Measurements from ENCODE around the gene METTL26.

The METTL26 gene

GRCh38 chr16:678858-679813, 43.0 kb upstream of the METTL26 start:
- H3K4me3 ChIP-seq (ENCODE audit: low read depth, low read length) = peak overlapping the region; percentile 73
- H3K27me3 ChIP-seq (ENCODE audit: control insufficient read depth, insufficient read depth, low read length) = no peaks in the 10 kb centered on the region
- no peak overlapping the region for H3K9ac ChIP-seq (ENCODE audit: low read depth, low read length)
- peaks cover 3% of the 10 kb centered on the region for H3K4me1 ChIP-seq (ENCODE audit: control insufficient read depth, insufficient read depth, low read length)
- peaks cover 26% of the 10 kb centered on the region for H3K36me3 ChIP-seq (ENCODE audit: control insufficient read depth, insufficient read depth, low read length)
- no peaks in the 10 kb centered on the region for H3K9me3 ChIP-seq (ENCODE audit: control insufficient read depth, insufficient read depth, low read length)

DNA sequence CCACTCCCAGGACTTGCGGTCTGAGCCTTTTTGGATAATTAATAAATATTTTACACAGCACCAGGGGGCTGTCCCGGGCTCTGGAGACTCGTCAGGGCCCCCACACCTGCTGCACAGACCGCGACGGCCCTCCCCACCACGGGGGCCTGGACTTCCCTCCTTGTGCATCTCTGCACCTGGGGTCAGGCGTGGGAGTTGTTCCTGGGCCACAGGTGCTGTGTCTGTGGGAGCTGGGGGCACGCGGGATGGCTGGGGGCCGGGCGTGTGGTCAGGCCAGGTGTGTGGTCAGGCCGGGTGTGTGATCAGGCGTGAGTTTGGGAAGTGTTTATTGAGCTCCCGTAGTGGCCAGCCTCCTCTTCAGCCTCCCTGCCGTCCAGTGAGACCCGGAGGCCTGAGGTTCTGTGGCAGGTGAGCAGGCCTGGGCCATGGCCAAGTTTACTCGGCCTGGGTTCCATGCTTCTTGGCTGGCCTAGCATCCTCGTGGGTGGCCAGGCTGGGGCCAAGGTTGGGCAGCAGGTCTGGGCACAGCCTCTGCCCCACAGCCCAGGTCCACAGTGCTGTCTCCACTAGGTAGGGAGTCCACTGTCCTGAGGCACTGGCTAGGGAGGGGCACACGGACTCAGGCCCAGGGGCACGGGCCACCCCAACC, 42.2 kb upstream of the METTL26 start:
- H3K4me1 ChIP-seq (ENCODE audit: control insufficient read depth, insufficient read depth, low read length) = peaks cover 3% of the 10 kb centered on the region
- no peak overlapping the region for H3K4me3 ChIP-seq (ENCODE audit: low read depth, low read length)
- peaks cover 31% of the 10 kb centered on the region for H3K36me3 ChIP-seq (ENCODE audit: control insufficient read depth, insufficient read depth, low read length)
- no peaks in the 10 kb centered on the region for H3K27me3 ChIP-seq (ENCODE audit: control insufficient read depth, insufficient read depth, low read length)
- H3K9me3 ChIP-seq (ENCODE audit: control insufficient read depth, insufficient read depth, low read length) = no peaks in the 10 kb centered on the region
- no peak overlapping the region for H3K9ac ChIP-seq (ENCODE audit: low read depth, low read length)

GRCh38 chr16:677316-678190, 41.4 kb upstream of the METTL26 start:
- H3K4me1 ChIP-seq (ENCODE audit: control insufficient read depth, insufficient read depth, low read length) = no peaks in the 10 kb centered on the region
- no peaks in the 10 kb centered on the region for H3K9me3 ChIP-seq (ENCODE audit: control insufficient read depth, insufficient read depth, low read length)
- H3K4me3 ChIP-seq (ENCODE audit: low read depth, low read length) = peak overlapping the region; percentile 24
- H3K9ac ChIP-seq (ENCODE audit: low read depth, low read length) = no peak overlapping the region
- peaks cover 31% of the 10 kb centered on the region for H3K36me3 ChIP-seq (ENCODE audit: control insufficient read depth, insufficient read depth, low read length)
- H3K27me3 ChIP-seq (ENCODE audit: control insufficient read depth, insufficient read depth, low read length) = no peaks in the 10 kb centered on the region

GRCh38 chr16:676913-677312, 40.8 kb upstream of the METTL26 start:
- Histone ChIP-seq H3K4me3 (ENCODE audit: low read depth, low read length) (peak overlapping the region; percentile 24), H3K4me1 (ENCODE audit: control insufficient read depth, insufficient read depth, low read length) (no peaks in the 10 kb centered on the region), H3K27me3 (ENCODE audit: control insufficient read depth, insufficient read depth, low read length) (no peaks in the 10 kb centered on the region), H3K9ac (ENCODE audit: low read depth, low read length) (no peak overlapping the region), H3K9me3 (ENCODE audit: control insufficient read depth, insufficient read depth, low read length) (no peaks in the 10 kb centered on the region), H3K36me3 (ENCODE audit: control insufficient read depth, insufficient read depth, low read length) (peaks cover 31% of the 10 kb centered on the region)

- Histone ChIP-seq H3K4me1 (ENCODE audit: control insufficient read depth, insufficient read depth, low read length) (no peaks in the 10 kb centered on the region), H3K9me3 (ENCODE audit: control insufficient read depth, insufficient read depth, low read length) (no peaks in the 10 kb centered on the region), H3K36me3 (ENCODE audit: control insufficient read depth, insufficient read depth, low read length) (peaks cover 30% of the 10 kb centered on the region), H3K9ac (ENCODE audit: low read depth, low read length) (no peak overlapping the region), H3K4me3 (ENCODE audit: low read depth, low read length) (peak overlapping the region; percentile 24), H3K27me3 (ENCODE audit: control insufficient read depth, insufficient read depth, low read length) (no peaks in the 10 kb centered on the region)
Measured at GRCh38 chr16:676565-676902, 40.4 kb upstream of the METTL26 start.

DNA sequence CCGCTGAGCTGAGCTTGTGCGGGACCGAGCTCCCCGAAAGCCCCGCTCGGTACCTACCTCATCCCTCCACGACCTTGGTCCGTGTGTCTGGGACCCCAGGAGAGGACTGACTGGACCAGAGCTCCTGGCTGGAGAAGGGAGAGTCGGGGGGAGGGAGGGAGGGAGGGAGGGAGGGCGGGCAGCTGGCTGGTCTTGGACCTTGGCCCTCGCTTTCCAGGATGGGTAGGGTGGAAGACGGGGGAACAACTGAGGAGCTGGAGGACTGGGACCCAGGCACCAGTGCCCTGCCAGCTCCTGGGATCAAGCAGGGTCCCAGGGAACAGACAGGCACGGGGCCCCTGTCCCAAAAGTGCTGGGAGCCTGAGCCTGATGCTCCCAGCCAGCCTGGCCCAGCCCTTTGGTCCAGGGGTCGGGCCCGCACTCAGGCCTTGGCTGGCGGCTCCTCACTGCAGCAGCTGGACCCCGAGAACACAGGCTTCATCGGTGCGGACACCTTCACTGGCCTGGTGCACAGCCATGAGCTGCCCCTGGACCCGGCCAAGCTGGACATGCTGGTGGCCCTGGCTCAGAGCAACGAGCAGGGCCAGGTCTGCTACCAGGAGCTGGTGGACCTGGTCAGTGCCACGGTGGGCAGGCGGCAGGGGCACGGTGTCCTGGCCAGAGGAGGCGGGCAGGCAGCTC, 39.9 kb upstream of the METTL26 start:
- peak overlapping the region; percentile 65 for H3K4me3 ChIP-seq (ENCODE audit: low read depth, low read length)
- H3K9me3 ChIP-seq (ENCODE audit: control insufficient read depth, insufficient read depth, low read length) = no peaks in the 10 kb centered on the region
- H3K36me3 ChIP-seq (ENCODE audit: control insufficient read depth, insufficient read depth, low read length) = peaks cover 33% of the 10 kb centered on the region
- H3K27me3 ChIP-seq (ENCODE audit: control insufficient read depth, insufficient read depth, low read length) = no peaks in the 10 kb centered on the region
- no peak overlapping the region for H3K9ac ChIP-seq (ENCODE audit: low read depth, low read length)
- no peaks in the 10 kb centered on the region for H3K4me1 ChIP-seq (ENCODE audit: control insufficient read depth, insufficient read depth, low read length)

GRCh38 chr16:674968-675883, 39.1 kb upstream of the METTL26 start, which contains the start of gene RHBDL1:
Gene RHBDL1 (plus strand): TSS chr16:675671. CDS start chr16:675791, 120 bp downstream.
- Histone ChIP-seq H3K4me1 (ENCODE audit: control insufficient read depth, insufficient read depth, low read length) (no peaks in the 10 kb centered on the region), H3K9ac (ENCODE audit: low read depth, low read length) (peak within 1 kb of the TSS; percentile 47), H3K9me3 (ENCODE audit: control insufficient read depth, insufficient read depth, low read length) (no peaks in the 10 kb centered on the region), H3K4me3 (ENCODE audit: low read depth, low read length) (peak within 1 kb of the TSS; percentile 65), H3K27me3 (ENCODE audit: control insufficient read depth, insufficient read depth, low read length) (no peaks in the 10 kb centered on the region), H3K36me3 (ENCODE audit: control insufficient read depth, insufficient read depth, low read length) (peaks cover 41% of the 10 kb centered on the region)

DNA sequence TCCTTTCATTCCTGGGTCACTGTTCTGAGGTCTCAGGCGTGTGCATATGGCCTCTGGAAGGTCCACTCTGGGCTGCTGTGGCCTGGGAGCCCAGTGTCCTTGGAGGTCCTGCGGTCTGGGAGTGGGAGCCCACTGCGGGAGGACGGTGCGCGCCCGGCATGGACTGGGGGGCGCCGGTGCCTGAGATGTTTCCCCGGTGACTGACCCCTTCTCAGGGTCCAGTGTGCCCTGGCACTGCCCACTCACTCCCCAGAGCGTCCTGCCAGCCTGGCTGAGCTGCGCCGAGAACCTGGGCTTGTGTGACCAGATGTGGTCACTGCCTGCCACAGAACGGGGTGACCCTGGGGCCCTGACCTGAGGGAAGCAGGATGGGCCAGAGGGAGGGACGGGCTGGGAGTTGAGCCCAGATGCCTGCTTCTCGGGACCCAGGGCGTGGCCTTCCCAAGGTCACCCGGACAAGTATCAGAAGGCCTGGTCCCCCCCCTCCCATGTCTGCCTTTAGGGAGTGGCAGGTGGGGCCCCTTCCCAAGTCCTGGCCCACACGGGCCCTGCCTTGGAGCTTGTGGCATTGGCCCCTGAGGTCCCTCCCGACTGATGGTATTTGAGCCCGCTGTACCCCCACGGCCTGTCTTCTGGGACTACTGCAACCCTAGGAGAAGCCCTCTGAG, 38.2 kb upstream of the METTL26 start:
- Histone ChIP-seq H3K4me1 (ENCODE audit: control insufficient read depth, insufficient read depth, low read length) (no peaks in the 10 kb centered on the region), H3K9me3 (ENCODE audit: control insufficient read depth, insufficient read depth, low read length) (no peaks in the 10 kb centered on the region)

DNA sequence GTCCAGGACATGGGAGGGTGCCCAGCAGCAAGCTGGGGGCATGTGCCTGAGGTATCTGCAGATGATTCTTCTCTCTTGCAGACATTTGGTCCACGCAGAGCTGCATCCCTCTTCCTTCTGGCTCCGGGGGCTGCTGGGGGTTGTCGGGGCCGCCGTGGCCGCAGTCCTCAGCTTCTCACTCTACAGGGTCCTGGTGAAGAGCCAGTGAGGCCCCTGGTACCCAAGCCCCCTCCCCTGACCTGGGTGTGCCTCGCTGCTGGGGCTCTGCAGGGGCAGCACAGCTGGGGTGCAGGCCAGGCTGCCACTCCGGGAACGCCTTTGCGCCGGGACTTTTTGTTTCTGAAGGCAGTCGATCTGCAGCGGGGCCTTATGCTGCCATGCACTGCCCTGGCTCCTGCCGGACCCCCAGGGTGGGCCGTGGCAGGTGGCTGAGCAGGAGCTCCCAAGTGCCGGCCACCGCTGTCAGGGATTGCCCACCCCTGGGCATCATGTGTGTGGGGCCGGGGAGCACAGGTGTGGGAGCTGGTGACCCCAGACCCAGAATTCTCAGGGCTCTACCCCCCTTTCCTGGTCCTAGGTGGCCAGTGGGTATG, 37.4 kb upstream of the METTL26 start:
- Histone ChIP-seq H3K9me3 (ENCODE audit: control insufficient read depth, insufficient read depth, low read length) (no peaks in the 10 kb centered on the region), H3K36me3 (ENCODE audit: control insufficient read depth, insufficient read depth, low read length) (peaks cover 55% of the 10 kb centered on the region), H3K4me1 (ENCODE audit: control insufficient read depth, insufficient read depth, low read length) (no peaks in the 10 kb centered on the region), H3K27me3 (ENCODE audit: control insufficient read depth, insufficient read depth, low read length) (no peaks in the 10 kb centered on the region), H3K4me3 (ENCODE audit: low read depth, low read length) (no peak overlapping the region), H3K9ac (ENCODE audit: low read depth, low read length) (no peak overlapping the region)

More for the DNA sequence above, 38.2 kb upstream of the METTL26 start:
- Histone ChIP-seq H3K4me3 (ENCODE audit: low read depth, low read length) (peak overlapping the region; percentile 65), H3K36me3 (ENCODE audit: control insufficient read depth, insufficient read depth, low read length) (peaks cover 49% of the 10 kb centered on the region), H3K9ac (ENCODE audit: low read depth, low read length) (no peak overlapping the region), H3K27me3 (ENCODE audit: control insufficient read depth, insufficient read depth, low read length) (no peaks in the 10 kb centered on the region)

GRCh38 chr16:672851-673250, 36.7 kb upstream of the METTL26 start:
- Histone ChIP-seq H3K4me3 (ENCODE audit: low read depth, low read length) (no peak overlapping the region), H3K27me3 (ENCODE audit: control insufficient read depth, insufficient read depth, low read length) (no peaks in the 10 kb centered on the region), H3K4me1 (ENCODE audit: control insufficient read depth, insufficient read depth, low read length) (no peaks in the 10 kb centered on the region), H3K9ac (ENCODE audit: low read depth, low read length) (no peak overlapping the region), H3K36me3 (ENCODE audit: control insufficient read depth, insufficient read depth, low read length) (peaks cover 55% of the 10 kb centered on the region), H3K9me3 (ENCODE audit: control insufficient read depth, insufficient read depth, low read length) (no peaks in the 10 kb centered on the region)

Measured in iPS-15b (cell line).